ENCODE results near the gene PGLYRP3.

DNA sequence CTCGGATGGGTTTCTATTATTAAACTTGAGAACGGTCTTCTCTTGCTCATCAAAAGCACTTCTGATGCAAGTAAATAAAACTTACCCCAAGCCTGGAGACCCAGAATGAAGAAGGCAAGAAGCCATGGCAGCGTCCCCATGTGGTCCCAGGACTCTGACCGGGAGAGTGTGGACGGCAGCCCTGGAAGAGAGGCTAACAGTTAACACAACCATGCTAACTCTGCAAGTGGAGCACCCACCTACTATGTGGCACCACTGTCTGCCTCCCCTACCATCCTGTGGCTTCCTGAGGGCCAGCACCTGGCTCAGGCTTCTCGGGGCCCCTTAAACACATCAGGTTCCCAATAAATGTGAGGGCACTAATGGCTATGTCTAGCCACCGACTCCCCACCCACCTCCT is 2.2 kb downstream of the PGLYRP3 start:
- TF ChIP-seq, protein P1, sequence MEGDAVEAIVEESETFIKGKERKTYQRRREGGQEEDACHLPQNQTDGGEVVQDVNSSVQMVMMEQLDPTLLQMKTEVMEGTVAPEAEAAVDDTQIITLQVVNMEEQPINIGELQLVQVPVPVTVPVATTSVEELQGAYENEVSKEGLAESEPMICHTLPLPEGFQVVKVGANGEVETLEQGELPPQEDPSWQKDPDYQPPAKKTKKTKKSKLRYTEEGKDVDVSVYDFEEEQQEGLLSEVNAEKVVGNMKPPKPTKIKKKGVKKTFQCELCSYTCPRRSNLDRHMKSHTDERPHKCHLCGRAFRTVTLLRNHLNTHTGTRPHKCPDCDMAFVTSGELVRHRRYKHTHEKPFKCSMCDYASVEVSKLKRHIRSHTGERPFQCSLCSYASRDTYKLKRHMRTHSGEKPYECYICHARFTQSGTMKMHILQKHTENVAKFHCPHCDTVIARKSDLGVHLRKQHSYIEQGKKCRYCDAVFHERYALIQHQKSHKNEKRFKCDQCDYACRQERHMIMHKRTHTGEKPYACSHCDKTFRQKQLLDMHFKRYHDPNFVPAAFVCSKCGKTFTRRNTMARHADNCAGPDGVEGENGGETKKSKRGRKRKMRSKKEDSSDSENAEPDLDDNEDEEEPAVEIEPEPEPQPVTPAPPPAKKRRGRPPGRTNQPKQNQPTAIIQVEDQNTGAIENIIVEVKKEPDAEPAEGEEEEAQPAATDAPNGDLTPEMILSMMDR (IDR thresholded peaks at IDR 0.05), result no peak
- TF ChIP-seq POLR2AphosphoS5 (IDR thresholded peaks at IDR 0.05) (no peak), POLR2A (IDR thresholded peaks at IDR 0.05) (no peak)

Measured in prostate gland (tissue), 2 donors.